Activated B cell treated with CpG ODN at 0.5 μM for 24 hours (primary cell): Measurements from ENCODE around the gene RPS25. TPM values are rescaled to one million over a fixed set of nuclear protein-coding genes. Genes with fewer than 3 reads are reported as not detected.

ENCODE experiments used
- ATAC-seq: fragments of 200-7000 bp; cut with Tn5 transposase; one replicate; pipeline ENCODE4 v1.10.0; 2021; ENCODE audit warnings: low read depth, mild to moderate bottlenecking, moderate library complexity
- CTCF ChIA-PET: fragments of 350-600 bp; sonication (Branson Sonifier 250); formaldehyde crosslinking; loops from one replicate; lab custom pipeline; 2021; ENCODE audit warnings: antibody characterized with exemption; lab: Charles Lee
- POLR2A ChIA-PET: fragments of 350-600 bp; sonication (Branson Sonifier 250); formaldehyde crosslinking; loops from one replicate; lab custom pipeline; 2021; ENCODE audit warnings: antibody characterized with exemption; lab: Charles Lee
- DNase-seq: peaks from one replicate; pipeline ENCODE4 v3.0.0; 2022
- H3K27ac Mint-ChIP-seq: one replicate; pipeline ENCODE4 v1.8.0; 2020; ENCODE audit warnings: mixed read lengths
- H3K27me3 Mint-ChIP-seq: one replicate; pipeline ENCODE4 v1.8.0; 2021; ENCODE audit warnings: mixed read lengths
- H3K36me3 Mint-ChIP-seq: one replicate; pipeline ENCODE4 v1.8.0; 2021; ENCODE audit warnings: low read depth, mixed read lengths
- H3K4me1 Mint-ChIP-seq: one replicate; pipeline ENCODE4 v1.8.0; 2021; ENCODE audit warnings: mixed read lengths
- H3K4me3 Mint-ChIP-seq: one replicate; pipeline ENCODE4 v1.8.0; 2020; ENCODE audit warnings: mild to moderate bottlenecking, mixed read lengths
- H3K9me3 Mint-ChIP-seq: one replicate; pipeline ENCODE4 v1.8.0; 2020; ENCODE audit warnings: mixed read lengths
- intact Hi-C: fragments of 100-400 bp; cut with micrococcal nuclease; formaldehyde crosslinking; loops from one replicate; pipeline ENCODE4 v1.15.1; 2024
- total RNA-seq: library from RNA; stranded (reverse); gene quantifications from 2 replicates; pipeline ENCODE4 v1.2.3, GENCODE V29; 2022
- TF ChIP-seq, protein P1 (sequence below): fragments of 200-600 bp; IDR thresholded peaks from one replicate; pipeline ENCODE4 v1.8.0; 2022; ENCODE audit warnings: antibody characterized with exemption, mild to moderate bottlenecking

The RPS25 gene
- total RNA-seq, 1 donor from 2014 or later, result 2,191 TPM

DNA sequence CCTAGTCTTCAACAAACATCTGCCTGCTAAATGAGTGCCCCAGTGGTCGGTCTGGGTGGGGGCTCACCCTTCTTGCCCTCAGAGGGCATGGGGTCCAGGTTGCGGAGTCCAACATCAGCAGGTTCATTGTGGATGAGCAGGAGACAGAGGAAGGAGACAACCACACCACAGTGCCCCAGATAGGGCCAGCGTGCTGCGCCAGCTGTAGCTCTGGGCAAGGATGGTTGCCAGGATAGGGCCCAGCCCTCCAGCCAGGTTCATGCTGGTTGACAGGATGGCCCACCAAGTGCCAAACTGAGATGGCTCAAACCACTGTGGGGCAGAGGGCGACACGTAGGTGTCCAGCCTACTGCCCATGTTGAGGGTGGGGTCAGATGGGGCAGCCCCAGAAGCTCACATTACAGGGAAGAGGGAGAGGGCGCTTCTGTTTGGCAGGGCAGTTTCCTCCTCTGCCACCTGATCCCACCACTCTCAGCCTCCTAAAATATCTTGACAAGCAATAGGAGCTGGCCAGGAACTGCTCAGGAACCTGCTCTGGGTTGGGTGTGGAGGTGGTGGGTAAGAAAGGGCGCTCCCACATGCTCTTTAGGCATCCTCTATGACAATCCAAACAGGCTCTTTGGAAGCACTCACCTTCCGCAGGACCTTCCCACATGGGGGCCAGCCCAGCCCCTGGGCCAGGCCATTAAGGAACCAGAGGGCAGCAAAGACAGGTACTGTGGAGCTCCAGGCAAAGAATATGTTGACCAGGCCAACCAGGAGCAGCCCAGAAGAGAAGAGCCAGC is 9.6 kb upstream of the RPS25 start:
- intact Hi-C loops, result no loop called here
- Mint-ChIP-seq H3K27ac (no peak overlapping the region), H3K27me3 (no peaks in the 10 kb centered on the region), H3K4me1 (peaks cover 17% of the 10 kb centered on the region), H3K9me3 (no peaks in the 10 kb centered on the region), H3K4me3 (no peak overlapping the region), H3K36me3 (peaks cover 37% of the 10 kb centered on the region)
- DNase-seq (no peak), ATAC-seq (no peak)
- ChIA-PET POLR2A (interaction anchor here (0.6 to 2.7 kb wide), 3 partner anchors 9 to 67 kb away, joined by 3 to 10 read pairs (median 4); partner anchors contain the start of genes RPS25 and TRAPPC4), CTCF (no interaction called here)
- TF ChIP-seq, protein P1, sequence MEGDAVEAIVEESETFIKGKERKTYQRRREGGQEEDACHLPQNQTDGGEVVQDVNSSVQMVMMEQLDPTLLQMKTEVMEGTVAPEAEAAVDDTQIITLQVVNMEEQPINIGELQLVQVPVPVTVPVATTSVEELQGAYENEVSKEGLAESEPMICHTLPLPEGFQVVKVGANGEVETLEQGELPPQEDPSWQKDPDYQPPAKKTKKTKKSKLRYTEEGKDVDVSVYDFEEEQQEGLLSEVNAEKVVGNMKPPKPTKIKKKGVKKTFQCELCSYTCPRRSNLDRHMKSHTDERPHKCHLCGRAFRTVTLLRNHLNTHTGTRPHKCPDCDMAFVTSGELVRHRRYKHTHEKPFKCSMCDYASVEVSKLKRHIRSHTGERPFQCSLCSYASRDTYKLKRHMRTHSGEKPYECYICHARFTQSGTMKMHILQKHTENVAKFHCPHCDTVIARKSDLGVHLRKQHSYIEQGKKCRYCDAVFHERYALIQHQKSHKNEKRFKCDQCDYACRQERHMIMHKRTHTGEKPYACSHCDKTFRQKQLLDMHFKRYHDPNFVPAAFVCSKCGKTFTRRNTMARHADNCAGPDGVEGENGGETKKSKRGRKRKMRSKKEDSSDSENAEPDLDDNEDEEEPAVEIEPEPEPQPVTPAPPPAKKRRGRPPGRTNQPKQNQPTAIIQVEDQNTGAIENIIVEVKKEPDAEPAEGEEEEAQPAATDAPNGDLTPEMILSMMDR, result no peak

DNA sequence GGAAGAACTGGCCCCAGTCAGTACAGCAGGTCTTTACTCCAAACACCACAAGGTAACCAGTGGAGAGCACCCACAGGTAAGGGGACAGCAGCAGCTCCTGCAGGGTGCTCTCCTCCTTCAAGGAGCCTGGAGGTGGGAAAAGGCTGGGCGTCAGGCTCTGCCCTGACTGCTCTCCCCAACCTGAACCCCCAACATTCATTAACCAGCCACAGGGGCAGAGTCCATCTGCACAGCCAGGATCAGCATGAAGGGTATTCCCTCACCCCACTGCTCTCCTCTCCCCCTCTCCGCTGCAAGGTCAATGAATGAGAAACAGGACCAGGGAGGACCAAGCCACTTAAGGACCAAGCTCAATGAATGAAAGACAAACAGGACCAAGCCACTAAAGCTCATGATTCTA is 8.8 kb upstream of the RPS25 start:
- no peak for DNase-seq
- no peak for ATAC-seq
- TF ChIP-seq, protein P1, result no peak
- intact Hi-C loops, result no loop called here
- no peak overlapping the region for H3K4me3 Mint-ChIP-seq
- H3K4me1 Mint-ChIP-seq, result peaks cover 17% of the 10 kb centered on the region
- no peaks in the 10 kb centered on the region for H3K27me3 Mint-ChIP-seq
- no peak overlapping the region for H3K27ac Mint-ChIP-seq
- POLR2A ChIA-PET, result interaction anchor here (0.6 to 2.7 kb wide), 2 partner anchors 8 to 17 kb away, joined by 4 to 10 read pairs; partner anchors contain the start of genes RPS25 and TRAPPC4
- peaks cover 45% of the 10 kb centered on the region for H3K36me3 Mint-ChIP-seq
- CTCF ChIA-PET, result no interaction called here
- no peaks in the 10 kb centered on the region for H3K9me3 Mint-ChIP-seq

DNA sequence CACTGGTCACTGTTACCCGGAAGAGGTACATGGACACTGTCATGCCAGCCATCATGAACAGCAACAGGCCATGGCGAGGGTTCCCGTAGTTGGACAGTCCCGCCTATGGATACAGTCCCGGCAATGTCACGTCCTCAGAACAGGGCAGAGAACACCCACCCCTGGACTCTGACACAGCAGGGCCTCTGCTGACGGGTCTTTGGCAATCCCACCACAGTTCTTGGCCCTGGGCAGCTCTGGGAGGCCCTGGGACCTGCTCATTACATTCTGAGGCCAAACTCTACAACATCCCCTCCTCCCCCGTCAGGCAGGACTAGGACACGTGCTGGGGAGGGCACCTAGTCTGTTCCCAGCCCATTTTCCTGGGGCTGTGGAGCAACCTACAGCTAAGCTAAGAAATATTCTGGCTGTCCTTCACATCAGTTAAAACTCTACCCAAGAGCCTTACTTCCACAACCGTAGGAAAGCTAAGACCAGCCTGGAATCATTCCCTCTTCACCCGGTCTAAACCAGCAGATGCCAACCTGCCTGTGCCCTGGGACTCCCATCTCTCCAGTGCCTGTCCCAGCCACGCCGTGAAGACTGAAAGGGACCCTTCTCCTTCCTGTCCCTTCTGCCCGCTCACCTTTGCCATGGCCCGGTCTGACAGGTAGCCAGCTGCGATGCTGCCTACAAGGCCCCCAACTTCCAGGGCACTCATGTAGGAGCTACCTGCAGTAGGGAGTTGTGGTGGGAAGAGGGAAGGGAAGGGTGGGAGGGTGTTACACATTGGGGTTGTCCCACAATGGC is 8.0 kb upstream of the RPS25 start:
- H3K36me3 Mint-ChIP-seq, result peaks cover 53% of the 10 kb centered on the region

DNA sequence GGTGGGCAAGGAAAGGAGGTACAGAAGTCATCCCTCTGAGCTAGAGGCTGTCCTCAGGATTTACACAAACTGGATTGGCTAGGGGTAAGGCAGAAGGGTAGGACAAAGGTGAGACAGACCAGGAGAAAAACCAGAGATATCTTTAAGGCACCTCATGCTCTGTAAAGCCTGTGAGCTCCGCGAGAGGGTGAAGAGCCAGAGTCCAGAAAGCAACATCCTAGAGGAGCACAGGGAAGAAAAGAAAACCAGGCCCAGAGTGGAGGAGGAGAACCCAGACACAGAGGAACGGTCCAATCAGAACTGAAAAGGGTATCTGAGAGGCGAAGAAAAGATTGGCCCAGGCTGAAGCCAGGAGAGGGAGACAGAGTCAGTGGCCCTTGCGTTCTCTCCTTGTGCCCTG is 7.4 kb upstream of the RPS25 start:
- no peak overlapping the region for H3K27ac Mint-ChIP-seq
- H3K4me3 Mint-ChIP-seq, result no peak overlapping the region
- DNase-seq (no peak), ATAC-seq (no peak)
- POLR2A ChIA-PET, result no interaction called here
- H3K4me1 Mint-ChIP-seq, result peaks cover 18% of the 10 kb centered on the region
- intact Hi-C loops, result no loop called here
- H3K36me3 Mint-ChIP-seq, result peaks cover 53% of the 10 kb centered on the region
- no peaks in the 10 kb centered on the region for H3K27me3 Mint-ChIP-seq
- H3K9me3 Mint-ChIP-seq, result no peaks in the 10 kb centered on the region
- TF ChIP-seq, protein P1, result no peak
- CTCF ChIA-PET, result no interaction called here

More for the DNA sequence above, 8.0 kb upstream of the RPS25 start:
- intact Hi-C loops, result no loop called here
- no peak overlapping the region for H3K27ac Mint-ChIP-seq
- H3K4me3 Mint-ChIP-seq, result no peak overlapping the region
- ATAC-seq, result no peak
- H3K4me1 Mint-ChIP-seq, result peaks cover 17% of the 10 kb centered on the region
- no peaks in the 10 kb centered on the region for H3K27me3 Mint-ChIP-seq
- DNase-seq, result no peak
- ChIA-PET CTCF (no interaction called here), POLR2A (no interaction called here)
- no peaks in the 10 kb centered on the region for H3K9me3 Mint-ChIP-seq
- TF ChIP-seq, protein P1, result no peak

DNA sequence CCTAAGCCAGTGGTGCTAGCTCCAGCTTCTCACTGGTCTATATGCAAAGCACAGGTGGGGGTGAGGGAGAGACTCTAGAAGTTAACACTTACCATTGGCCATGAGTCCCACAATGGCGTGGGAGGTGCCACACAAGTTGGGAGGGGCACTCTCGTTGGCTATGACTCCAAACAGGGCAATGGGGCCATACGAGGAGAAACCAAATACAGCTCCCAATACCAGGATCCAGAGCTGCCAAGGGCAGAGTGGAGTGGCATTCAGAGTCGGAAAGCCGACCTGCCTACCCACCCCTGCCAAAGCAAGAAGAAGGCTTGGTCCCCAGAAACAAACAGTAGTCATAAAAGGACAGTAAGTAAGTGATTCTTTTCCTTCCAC is 6.9 kb upstream of the RPS25 start:
- no peak overlapping the region for H3K4me3 Mint-ChIP-seq
- TF ChIP-seq, protein P1, result no peak
- ATAC-seq (no peak), DNase-seq (no peak)
- no peaks in the 10 kb centered on the region for H3K9me3 Mint-ChIP-seq
- H3K27ac Mint-ChIP-seq, result no peak overlapping the region
- ChIA-PET CTCF (interaction anchor here (0.5 kb wide), 1 partner anchor 156 kb away, joined by 3 read pairs; no protein-coding TSS in a partner anchor), POLR2A (no interaction called here)
- intact Hi-C loops, result no loop called here
- H3K36me3 Mint-ChIP-seq, result peaks cover 54% of the 10 kb centered on the region
- H3K4me1 Mint-ChIP-seq, result peaks cover 19% of the 10 kb centered on the region
- H3K27me3 Mint-ChIP-seq, result no peaks in the 10 kb centered on the region
